Lower leg skin (tissue), 3 donors: ENCODE results near the gene SLC25A38.

ENCODE experiments used
- POLR2A ChIP-seq, 2 donors: fragments of 450-650 bp; IDR thresholded peaks; one replicate each; pipeline ENCODE4 v1.6.1; 2016 to 2017; ENCODE audit warnings: antibody characterized with exemption in 2 of 2, mild to moderate bottlenecking in 1 of 2, moderate library complexity in 1 of 2
- TF ChIP-seq, protein P1 (sequence below), 3 donors: fragments of 450-650 bp; IDR thresholded peaks; one replicate each; pipeline ENCODE4 v1.5.1; 2016; ENCODE audit warnings: antibody characterized with exemption in 3 of 3, mild to moderate bottlenecking in 3 of 3, moderate library complexity in 2 of 3

DNA sequence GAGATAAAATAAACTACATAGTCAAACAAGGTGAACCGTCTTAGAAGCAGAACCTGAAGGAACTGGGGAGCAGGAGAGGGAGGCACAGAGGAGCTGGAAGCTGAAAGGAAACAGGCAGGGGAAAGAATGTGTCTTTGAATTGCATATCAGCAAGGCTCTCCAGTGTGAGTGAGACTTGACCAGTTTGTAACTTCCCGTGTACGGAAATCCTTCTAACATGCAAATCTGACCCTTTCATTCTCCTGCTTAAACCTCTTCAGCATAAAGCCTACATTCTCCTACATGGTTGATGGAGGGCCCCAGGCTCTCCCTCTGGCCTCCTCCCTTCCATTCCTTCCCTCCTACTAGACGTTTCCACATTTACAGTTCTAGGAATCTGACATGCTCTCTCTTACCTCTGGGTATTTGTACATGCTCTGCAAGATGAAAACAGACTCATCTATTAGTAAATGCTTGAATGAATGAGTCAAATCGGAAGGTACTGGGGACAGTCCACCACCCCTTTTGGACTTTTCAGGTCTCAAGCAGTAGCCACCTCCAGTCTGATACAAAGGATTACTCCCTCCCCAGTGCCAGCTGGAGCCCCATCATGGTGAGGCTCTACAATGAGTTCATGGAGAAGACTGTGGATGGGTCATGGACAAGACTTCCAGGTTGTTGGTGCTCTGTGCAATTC is 6.1 kb upstream of the SLC25A38 start:
- TF ChIP-seq, protein P1, sequence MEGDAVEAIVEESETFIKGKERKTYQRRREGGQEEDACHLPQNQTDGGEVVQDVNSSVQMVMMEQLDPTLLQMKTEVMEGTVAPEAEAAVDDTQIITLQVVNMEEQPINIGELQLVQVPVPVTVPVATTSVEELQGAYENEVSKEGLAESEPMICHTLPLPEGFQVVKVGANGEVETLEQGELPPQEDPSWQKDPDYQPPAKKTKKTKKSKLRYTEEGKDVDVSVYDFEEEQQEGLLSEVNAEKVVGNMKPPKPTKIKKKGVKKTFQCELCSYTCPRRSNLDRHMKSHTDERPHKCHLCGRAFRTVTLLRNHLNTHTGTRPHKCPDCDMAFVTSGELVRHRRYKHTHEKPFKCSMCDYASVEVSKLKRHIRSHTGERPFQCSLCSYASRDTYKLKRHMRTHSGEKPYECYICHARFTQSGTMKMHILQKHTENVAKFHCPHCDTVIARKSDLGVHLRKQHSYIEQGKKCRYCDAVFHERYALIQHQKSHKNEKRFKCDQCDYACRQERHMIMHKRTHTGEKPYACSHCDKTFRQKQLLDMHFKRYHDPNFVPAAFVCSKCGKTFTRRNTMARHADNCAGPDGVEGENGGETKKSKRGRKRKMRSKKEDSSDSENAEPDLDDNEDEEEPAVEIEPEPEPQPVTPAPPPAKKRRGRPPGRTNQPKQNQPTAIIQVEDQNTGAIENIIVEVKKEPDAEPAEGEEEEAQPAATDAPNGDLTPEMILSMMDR (IDR thresholded peaks at IDR 0.05) = no peak
- no peak for TF ChIP-seq POLR2A (IDR thresholded peaks at IDR 0.05)
